Measurements from ENCODE around the gene C4orf50.

GRCh38 chr4:6055030-6055429, 36.8 kb upstream of the C4orf50 start:
- TF ChIP-seq CTCF (IDR thresholded peaks at IDR 0.05; ENCODE audit: low read depth, low read length) (no peak), EZH2phosphoT487 (IDR thresholded peaks at IDR 0.05; ENCODE audit: low read depth) (no peak)
